ENCODE results near the gene CTNNA3. TPM values are rescaled to one million over a fixed set of nuclear protein-coding genes. Genes with fewer than 3 reads are reported as not detected.

The CTNNA3 gene
- total and polyA plus RNA-seq, 4 donors: 0.16 to 2.4 (median 1.4) TPM

DNA sequence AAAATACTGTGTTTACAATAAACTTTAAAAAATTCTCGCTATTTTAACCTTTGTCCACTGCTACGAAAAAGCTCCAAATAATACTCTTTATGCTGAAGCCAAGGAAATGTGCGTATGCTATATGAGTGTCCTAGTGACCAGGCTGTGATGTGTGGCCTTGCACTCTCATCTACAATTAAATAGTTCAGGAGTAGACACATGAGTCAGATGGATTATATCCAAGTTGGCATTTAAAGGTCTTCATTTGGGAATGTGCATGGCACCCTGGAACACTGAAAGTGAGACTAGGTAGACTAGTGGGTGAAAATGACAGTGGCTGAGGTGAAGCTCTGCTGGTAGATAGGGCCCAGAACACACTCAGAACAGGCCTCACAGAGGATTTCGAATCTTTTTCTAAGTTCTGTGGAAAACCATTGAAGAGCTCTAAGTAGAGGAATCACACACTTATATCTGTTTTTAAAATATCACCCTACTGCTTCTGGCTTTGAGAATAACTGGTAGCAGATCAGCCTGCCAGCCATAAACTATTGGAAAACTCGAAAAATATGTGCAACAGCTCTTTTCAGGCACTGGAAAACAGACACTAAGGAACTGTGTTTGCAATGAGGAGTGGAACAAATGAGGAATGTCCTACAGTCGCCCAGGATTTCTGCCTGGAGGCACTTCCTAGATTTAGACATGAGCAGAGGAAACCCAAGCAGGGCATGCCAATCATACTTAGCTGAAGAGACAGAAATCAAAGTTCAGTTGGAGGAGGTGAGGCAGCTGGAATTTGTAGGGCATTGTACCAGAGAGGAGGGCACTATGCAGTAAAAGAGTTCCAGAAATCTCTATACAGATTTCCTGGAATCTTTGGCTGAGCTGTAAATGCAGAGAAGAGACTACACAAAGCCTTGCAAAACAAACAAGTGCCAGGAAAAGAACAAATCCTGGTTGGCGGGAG is 1374.0 kb downstream of the CTNNA3 start:
- WGBS: 38% methylated on average over 7 of the region's 7 CpGs
- Histone ChIP-seq H3K4me1 (ENCODE audit: control insufficient read depth in 4 of 4, insufficient read depth in 4 of 4, low read length in 3 of 4) (peaks cover 1 to 14% (median 7%) of the 10 kb centered on the region in 4 donors), H3K27ac (ENCODE audit: low read depth in 1 of 2, low read length in 2 of 2) (peak overlapping the region; percentile 83 to 85), H3K27me3 (ENCODE audit: control insufficient read depth in 4 of 4, insufficient read depth in 4 of 4, low read length in 3 of 4) (no peaks in the 10 kb centered on the region), H3K4me3 (ENCODE audit: low read depth in 1 of 3, low read length in 3 of 3) (no peak overlapping the region), H3K36me3 (ENCODE audit: control insufficient read depth in 4 of 4, insufficient read depth in 3 of 4, low read depth in 1 of 4, low read length in 3 of 4) (no peaks in the 10 kb centered on the region), H3K9me3 (ENCODE audit: control insufficient read depth in 4 of 4, low read length in 3 of 4) (no peaks in the 10 kb centered on the region), H3K9ac (ENCODE audit: low read depth in 1 of 2, low read length in 2 of 2) (no peak overlapping the region)
- TF ChIP-seq FOXA2 (IDR thresholded peaks at IDR 0.05) (peak; percentile 15), SP1 (IDR thresholded peaks at IDR 0.05) (peak; percentile 94), HNF4G (IDR thresholded peaks at IDR 0.05) (peak; percentile 71), GABPA (IDR thresholded peaks at IDR 0.05 in 1 of 2, conservative IDR thresholded peaks at IDR 0.05 in 1 of 2) (no peak), HNF4A (conservative IDR thresholded peaks at IDR 0.05) (peak; percentile 93), RAD21 (IDR thresholded peaks at IDR 0.05) (peak; percentile 41 to 57), EGR1 (IDR thresholded peaks at IDR 0.05; ENCODE audit: low read depth in 2 of 2) (peak; percentile 22 to 25), JUND (IDR thresholded peaks at IDR 0.05) (peak; percentile 70 to 80), FOXA1 (IDR thresholded peaks at IDR 0.05) (peak; percentile 6), TAF1 (conservative IDR thresholded peaks at IDR 0.05) (peak; percentile 64), NR2F2 (IDR thresholded peaks at IDR 0.05) (peak; percentile 17), RXRA (IDR thresholded peaks at IDR 0.05) (peak; percentile 74 to 79), YY1 (IDR thresholded peaks at IDR 0.05) (peak; percentile 62)
- TF ChIP-seq, protein P1, sequence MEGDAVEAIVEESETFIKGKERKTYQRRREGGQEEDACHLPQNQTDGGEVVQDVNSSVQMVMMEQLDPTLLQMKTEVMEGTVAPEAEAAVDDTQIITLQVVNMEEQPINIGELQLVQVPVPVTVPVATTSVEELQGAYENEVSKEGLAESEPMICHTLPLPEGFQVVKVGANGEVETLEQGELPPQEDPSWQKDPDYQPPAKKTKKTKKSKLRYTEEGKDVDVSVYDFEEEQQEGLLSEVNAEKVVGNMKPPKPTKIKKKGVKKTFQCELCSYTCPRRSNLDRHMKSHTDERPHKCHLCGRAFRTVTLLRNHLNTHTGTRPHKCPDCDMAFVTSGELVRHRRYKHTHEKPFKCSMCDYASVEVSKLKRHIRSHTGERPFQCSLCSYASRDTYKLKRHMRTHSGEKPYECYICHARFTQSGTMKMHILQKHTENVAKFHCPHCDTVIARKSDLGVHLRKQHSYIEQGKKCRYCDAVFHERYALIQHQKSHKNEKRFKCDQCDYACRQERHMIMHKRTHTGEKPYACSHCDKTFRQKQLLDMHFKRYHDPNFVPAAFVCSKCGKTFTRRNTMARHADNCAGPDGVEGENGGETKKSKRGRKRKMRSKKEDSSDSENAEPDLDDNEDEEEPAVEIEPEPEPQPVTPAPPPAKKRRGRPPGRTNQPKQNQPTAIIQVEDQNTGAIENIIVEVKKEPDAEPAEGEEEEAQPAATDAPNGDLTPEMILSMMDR (IDR thresholded peaks at IDR 0.05; ENCODE audit: low read depth, low read length, missing input control): no peak
- TF ChIP-seq, protein P2, sequence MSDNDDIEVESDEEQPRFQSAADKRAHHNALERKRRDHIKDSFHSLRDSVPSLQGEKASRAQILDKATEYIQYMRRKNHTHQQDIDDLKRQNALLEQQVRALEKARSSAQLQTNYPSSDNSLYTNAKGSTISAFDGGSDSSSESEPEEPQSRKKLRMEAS (IDR thresholded peaks at IDR 0.05): peak; percentile 77
- TF ChIP-seq, protein P3, sequence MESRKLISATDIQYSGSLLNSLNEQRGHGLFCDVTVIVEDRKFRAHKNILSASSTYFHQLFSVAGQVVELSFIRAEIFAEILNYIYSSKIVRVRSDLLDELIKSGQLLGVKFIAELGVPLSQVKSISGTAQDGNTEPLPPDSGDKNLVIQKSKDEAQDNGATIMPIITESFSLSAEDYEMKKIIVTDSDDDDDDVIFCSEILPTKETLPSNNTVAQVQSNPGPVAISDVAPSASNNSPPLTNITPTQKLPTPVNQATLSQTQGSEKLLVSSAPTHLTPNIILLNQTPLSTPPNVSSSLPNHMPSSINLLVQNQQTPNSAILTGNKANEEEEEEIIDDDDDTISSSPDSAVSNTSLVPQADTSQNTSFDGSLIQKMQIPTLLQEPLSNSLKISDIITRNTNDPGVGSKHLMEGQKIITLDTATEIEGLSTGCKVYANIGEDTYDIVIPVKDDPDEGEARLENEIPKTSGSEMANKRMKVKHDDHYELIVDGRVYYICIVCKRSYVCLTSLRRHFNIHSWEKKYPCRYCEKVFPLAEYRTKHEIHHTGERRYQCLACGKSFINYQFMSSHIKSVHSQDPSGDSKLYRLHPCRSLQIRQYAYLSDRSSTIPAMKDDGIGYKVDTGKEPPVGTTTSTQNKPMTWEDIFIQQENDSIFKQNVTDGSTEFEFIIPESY (IDR thresholded peaks at IDR 0.05): peak; percentile 72
- TF ChIP-seq, protein P4, sequence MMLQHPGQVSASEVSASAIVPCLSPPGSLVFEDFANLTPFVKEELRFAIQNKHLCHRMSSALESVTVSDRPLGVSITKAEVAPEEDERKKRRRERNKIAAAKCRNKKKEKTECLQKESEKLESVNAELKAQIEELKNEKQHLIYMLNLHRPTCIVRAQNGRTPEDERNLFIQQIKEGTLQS (IDR thresholded peaks at IDR 0.05): peak; percentile 54
- TF ChIP-seq, protein P5, sequence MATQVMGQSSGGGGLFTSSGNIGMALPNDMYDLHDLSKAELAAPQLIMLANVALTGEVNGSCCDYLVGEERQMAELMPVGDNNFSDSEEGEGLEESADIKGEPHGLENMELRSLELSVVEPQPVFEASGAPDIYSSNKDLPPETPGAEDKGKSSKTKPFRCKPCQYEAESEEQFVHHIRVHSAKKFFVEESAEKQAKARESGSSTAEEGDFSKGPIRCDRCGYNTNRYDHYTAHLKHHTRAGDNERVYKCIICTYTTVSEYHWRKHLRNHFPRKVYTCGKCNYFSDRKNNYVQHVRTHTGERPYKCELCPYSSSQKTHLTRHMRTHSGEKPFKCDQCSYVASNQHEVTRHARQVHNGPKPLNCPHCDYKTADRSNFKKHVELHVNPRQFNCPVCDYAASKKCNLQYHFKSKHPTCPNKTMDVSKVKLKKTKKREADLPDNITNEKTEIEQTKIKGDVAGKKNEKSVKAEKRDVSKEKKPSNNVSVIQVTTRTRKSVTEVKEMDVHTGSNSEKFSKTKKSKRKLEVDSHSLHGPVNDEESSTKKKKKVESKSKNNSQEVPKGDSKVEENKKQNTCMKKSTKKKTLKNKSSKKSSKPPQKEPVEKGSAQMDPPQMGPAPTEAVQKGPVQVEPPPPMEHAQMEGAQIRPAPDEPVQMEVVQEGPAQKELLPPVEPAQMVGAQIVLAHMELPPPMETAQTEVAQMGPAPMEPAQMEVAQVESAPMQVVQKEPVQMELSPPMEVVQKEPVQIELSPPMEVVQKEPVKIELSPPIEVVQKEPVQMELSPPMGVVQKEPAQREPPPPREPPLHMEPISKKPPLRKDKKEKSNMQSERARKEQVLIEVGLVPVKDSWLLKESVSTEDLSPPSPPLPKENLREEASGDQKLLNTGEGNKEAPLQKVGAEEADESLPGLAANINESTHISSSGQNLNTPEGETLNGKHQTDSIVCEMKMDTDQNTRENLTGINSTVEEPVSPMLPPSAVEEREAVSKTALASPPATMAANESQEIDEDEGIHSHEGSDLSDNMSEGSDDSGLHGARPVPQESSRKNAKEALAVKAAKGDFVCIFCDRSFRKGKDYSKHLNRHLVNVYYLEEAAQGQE (IDR thresholded peaks at IDR 0.05): peak; percentile 47
- DNase-seq (ENCODE audit: low spot score): no peak
